Measurements from ENCODE around the gene GLI2.

DNA sequence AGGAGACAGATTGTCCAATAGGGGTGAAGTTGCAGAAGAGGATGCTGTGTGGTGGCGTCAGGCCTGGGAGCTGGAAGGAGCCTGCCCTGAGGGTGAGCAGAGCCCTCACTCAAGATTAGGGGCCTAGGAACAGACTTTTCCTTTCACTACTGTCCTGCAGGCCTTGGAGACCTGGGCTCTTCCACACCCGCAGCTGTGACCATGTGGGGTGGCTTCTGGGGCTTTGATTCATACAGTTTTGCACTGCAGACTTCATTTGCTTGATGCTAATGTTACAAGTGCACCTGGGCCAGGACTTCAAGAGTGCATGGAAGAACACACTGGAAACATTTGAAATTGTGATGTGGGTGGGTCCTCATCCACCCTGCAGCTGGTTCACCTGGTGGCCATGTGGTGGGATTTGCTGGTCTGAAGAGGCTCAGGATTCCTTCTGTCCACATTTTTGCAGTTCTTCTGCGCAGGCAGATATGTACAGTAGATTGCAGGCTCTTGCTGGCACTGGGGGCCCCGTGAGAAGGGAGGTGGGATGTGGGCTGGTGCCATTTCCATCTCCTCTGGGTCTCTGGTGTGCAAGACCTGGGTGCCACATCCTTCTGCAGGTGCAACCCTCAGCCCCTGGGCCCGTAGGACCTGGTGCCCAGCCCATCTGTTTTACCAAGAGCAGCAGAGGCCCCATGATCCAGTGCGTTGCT is 9.9 kb downstream of the GLI2 start:
- TF ChIP-seq, protein P1, sequence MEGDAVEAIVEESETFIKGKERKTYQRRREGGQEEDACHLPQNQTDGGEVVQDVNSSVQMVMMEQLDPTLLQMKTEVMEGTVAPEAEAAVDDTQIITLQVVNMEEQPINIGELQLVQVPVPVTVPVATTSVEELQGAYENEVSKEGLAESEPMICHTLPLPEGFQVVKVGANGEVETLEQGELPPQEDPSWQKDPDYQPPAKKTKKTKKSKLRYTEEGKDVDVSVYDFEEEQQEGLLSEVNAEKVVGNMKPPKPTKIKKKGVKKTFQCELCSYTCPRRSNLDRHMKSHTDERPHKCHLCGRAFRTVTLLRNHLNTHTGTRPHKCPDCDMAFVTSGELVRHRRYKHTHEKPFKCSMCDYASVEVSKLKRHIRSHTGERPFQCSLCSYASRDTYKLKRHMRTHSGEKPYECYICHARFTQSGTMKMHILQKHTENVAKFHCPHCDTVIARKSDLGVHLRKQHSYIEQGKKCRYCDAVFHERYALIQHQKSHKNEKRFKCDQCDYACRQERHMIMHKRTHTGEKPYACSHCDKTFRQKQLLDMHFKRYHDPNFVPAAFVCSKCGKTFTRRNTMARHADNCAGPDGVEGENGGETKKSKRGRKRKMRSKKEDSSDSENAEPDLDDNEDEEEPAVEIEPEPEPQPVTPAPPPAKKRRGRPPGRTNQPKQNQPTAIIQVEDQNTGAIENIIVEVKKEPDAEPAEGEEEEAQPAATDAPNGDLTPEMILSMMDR (IDR thresholded peaks at IDR 0.05) = no peak
- no peak for TF ChIP-seq POLR2A (IDR thresholded peaks at IDR 0.05)
